IMR-90 (cell line): ENCODE measurements around the gene DPEP2NB. TPM values are rescaled to one million over a fixed set of nuclear protein-coding genes. Genes with fewer than 3 reads are reported as not detected.

Experiments used
- ATAC-seq: fragments of 200-7000 bp; cut with Tn5 transposase; 2 replicates; pipeline ENCODE4 v1.9.1; 2020; ENCODE audit warnings: low read depth, mild to moderate bottlenecking, moderate library complexity
- BruUV-seq: library from RNA; stranded (reverse); fragments of 400-500 nt; replicated peaks from 2 replicates; lab custom pipeline; 2021; lab: Mats Ljungman, UMichigan
- CTCF ChIA-PET: fragments of 300-600 bp; formaldehyde crosslinking; extraction: SDS; loops from one replicate; lab custom pipeline; 2021; ENCODE audit warnings: antibody characterized with exemption; lab: Yijun Ruan, JAX
- POLR2A ChIA-PET: fragments of 300-600 bp; sonication (Branson Sonifier 250); formaldehyde crosslinking; loops from one replicate; lab custom pipeline; 2022; ENCODE audit warnings: antibody characterized with exemption; ENCODE audit not compliant: unreplicated experiment; lab: Charles Lee
- DNase-seq: peaks from one replicate; pipeline ENCODE4 v3.0.0; 2013
- H2AFZ ChIP-seq: replicated peaks from 2 replicates; pipeline ENCODE3; 2013; ENCODE audit warnings: low read length, mild to moderate bottlenecking; ENCODE audit not compliant: poor library complexity
- H2AK5ac ChIP-seq: 2 replicates; pipeline ENCODE4 v1.6.1; 2013; ENCODE audit warnings: low read depth, low read length, inconsistent platforms
- H2AK9ac ChIP-seq: replicated peaks from 2 replicates; pipeline ENCODE3; 2013; ENCODE audit warnings: mild to moderate bottlenecking, low read depth, low read length, moderate library complexity; ENCODE audit not compliant: poor library complexity
- H2BK120ac ChIP-seq: 2 replicates; pipeline ENCODE4 v1.6.1; 2013; ENCODE audit warnings: low read depth, low read length, inconsistent platforms
- H2BK15ac ChIP-seq: 3 replicates; pipeline ENCODE4 v1.6.1; 2013; ENCODE audit warnings: low read depth, low read length, inconsistent platforms
- H2BK20ac ChIP-seq: 2 replicates; pipeline ENCODE4 v1.6.1; 2013; ENCODE audit warnings: low read depth, mild to moderate bottlenecking, inconsistent platforms, low read length, moderate library complexity
- H2BK5ac ChIP-seq: 2 replicates; pipeline ENCODE4 v1.6.1; 2013; ENCODE audit warnings: mild to moderate bottlenecking, low read depth, low read length, inconsistent platforms; ENCODE audit not compliant: poor library complexity, severe bottlenecking
- H3K14ac ChIP-seq: replicated peaks from 2 replicates; pipeline ENCODE4 v1.6.1; 2013; ENCODE audit warnings: low read depth, low read length, inconsistent platforms
- H3K18ac ChIP-seq: 2 replicates; pipeline ENCODE4 v1.6.1; 2013; ENCODE audit warnings: low read depth, low read length, control low read depth
- H3K23ac ChIP-seq: 2 replicates; pipeline ENCODE4 v1.6.1; 2013; ENCODE audit warnings: low read depth, low read length, inconsistent platforms
- H3K27ac ChIP-seq: 2 replicates; pipeline ENCODE4 v1.5.1; 2013; ENCODE audit warnings: mild to moderate bottlenecking, control low read depth, low read length; ENCODE audit not compliant: insufficient read depth
- H3K27me3 ChIP-seq: 2 replicates; pipeline ENCODE4 v1.6.1; 2013; ENCODE audit warnings: low read length; ENCODE audit not compliant: control insufficient read depth, insufficient read depth
- H3K36me3 ChIP-seq: 2 replicates; pipeline ENCODE4 v1.6.1; 2013; ENCODE audit warnings: low read length, mixed read lengths; ENCODE audit not compliant: control insufficient read depth, insufficient read depth
- H3K4ac ChIP-seq: 2 replicates; pipeline ENCODE4 v1.6.1; 2013; ENCODE audit warnings: low read depth, low read length, inconsistent platforms
- H3K4me1 ChIP-seq: 2 replicates; pipeline ENCODE4 v1.6.1; 2013; ENCODE audit warnings: low read length, mixed read lengths; ENCODE audit not compliant: control insufficient read depth, insufficient read depth
- H3K4me2 ChIP-seq: 2 replicates; pipeline ENCODE4 v1.6.1; 2013; ENCODE audit warnings: low read depth, mild to moderate bottlenecking, control low read depth, low read length, moderate library complexity
- H3K4me3 ChIP-seq: 2 replicates; pipeline ENCODE4 v1.5.1; 2013; ENCODE audit warnings: low read depth, mild to moderate bottlenecking, control low read depth, low read length, moderate library complexity; ENCODE audit not compliant: insufficient read depth
- H3K56ac ChIP-seq: 2 replicates; pipeline ENCODE4 v1.6.1; 2013; ENCODE audit warnings: low read length, inconsistent platforms; ENCODE audit not compliant: insufficient read depth; ENCODE audit errors: extremely low read depth
- H3K79me1 ChIP-seq, 2 experiments: 2 replicates each; pipeline ENCODE4 v1.6.1; 2013; ENCODE audit warnings: low read length in 2 of 2, inconsistent platforms in 1 of 2, low read depth in 1 of 2
- H3K9ac ChIP-seq: 2 replicates; pipeline ENCODE4 v1.6.1; 2013; ENCODE audit warnings: low read depth, low read length, control low read depth
- H3K9me1 ChIP-seq: 2 replicates; pipeline ENCODE4 v1.6.1; 2013; ENCODE audit warnings: low read length, inconsistent platforms; ENCODE audit not compliant: insufficient read depth
- H3K9me3 ChIP-seq: 2 replicates; pipeline ENCODE4 v1.6.1; 2013; ENCODE audit warnings: low read length; ENCODE audit not compliant: control insufficient read depth, insufficient read depth
- H4K20me1 ChIP-seq: 2 replicates; pipeline ENCODE4 v1.6.1; 2013; ENCODE audit warnings: low read length, inconsistent platforms; ENCODE audit not compliant: insufficient read depth
- H4K5ac ChIP-seq: 2 replicates; pipeline ENCODE4 v1.6.1; 2013; ENCODE audit warnings: mild to moderate bottlenecking, low read depth, low read length, control low read depth
- H4K8ac ChIP-seq, 2 experiments: 2 replicates each; pipeline ENCODE4 v1.6.1; 2013; ENCODE audit warnings: low read depth in 2 of 2, low read length in 2 of 2, control low read depth in 1 of 2, inconsistent platforms in 1 of 2
- H4K91ac ChIP-seq: 2 replicates; pipeline ENCODE4 v1.6.1; 2013; ENCODE audit warnings: low read depth, low read length, inconsistent platforms; ENCODE audit not compliant: insufficient read depth
- ELK1 ChIP-seq: fragments of 150-350 bp; IDR thresholded peaks from 2 replicates; pipeline ENCODE4 v1.6.1; 2016; ENCODE audit warnings: low read depth, mild to moderate bottlenecking, low read length, moderate library complexity, borderline replicate concordance
- SMC3 ChIP-seq: fragments of 150-350 bp; IDR thresholded peaks from 2 replicates; pipeline ENCODE4 v1.6.1; 2016; ENCODE audit warnings: low read depth, mild to moderate bottlenecking, antibody characterized with exemption, low read length, moderate library complexity
- USF2 ChIP-seq: fragments of 150-350 bp; IDR thresholded peaks from 2 replicates; pipeline ENCODE4 v1.6.1; 2017; ENCODE audit warnings: mild to moderate bottlenecking, antibody characterized with exemption, low read length, low read depth
- WGBS, 2 experiments: methylation state at CpG; one replicate each; pipeline versions ENCODE4 v1.1.5 to v1.1.7; 2013; ENCODE audit warnings: missing lambda C conversion rate in 2 of 2; ENCODE audit not compliant: insufficient read length in 1 of 2; ENCODE audit errors: extremely low coverage in 2 of 2; 5-methylcytosine and 5-hydroxymethylcytosine counted together
- dilution Hi-C: fragments of 300-500 bp; cut with HindIII; formaldehyde crosslinking; loops from one replicate; pipeline ENCODE4 v1.14.3; 2018; ENCODE audit warnings: low sequenced_read_pairs; ENCODE audit not compliant: unreplicated experiment
- in situ Hi-C: fragments of 300-500 bp; cut with MboI; formaldehyde crosslinking; loops from 3 replicates; pipeline ENCODE4 v1.14.3; 2019; ENCODE audit warnings: low sequenced_read_pairs, inconsistent platforms, mixed read lengths
- intact Hi-C: fragments of 100-400 bp; cut with micrococcal nuclease; formaldehyde crosslinking; loops from 2 replicates; pipeline ENCODE4 v1.10.0; 2022
- polyA plus RNA-seq, 3 experiments: library from polyadenylated mRNA; depleted of rRNA; stranded (reverse); fragments of >200 nt; gene quantifications; 2 replicates each; pipeline ENCODE4 v1.2.3, GENCODE V29; 2012; ENCODE audit warnings: low replicate concordance in 1 of 3
- total RNA-seq: library from RNA; depleted of rRNA; stranded (reverse); fragments of >200 nt; gene quantifications from 2 replicates; pipeline ENCODE4 v1.2.3, GENCODE V29; 2012

DPEP2NB gene
- total and polyA plus RNA-seq, 2 of the 4 experiments (the other 2 are of a cell fraction), result not detected

- Histone ChIP-seq H3K14ac (no peak overlapping the region), H3K9ac (no peak overlapping the region), H3K23ac (no peak overlapping the region), H3K4me1 (no peaks in the 10 kb centered on the region), H3K4ac (no peak overlapping the region), H2BK20ac (no peak overlapping the region), H4K8ac (no peak overlapping the region), H4K91ac (no peak overlapping the region), H2AK5ac (no peak overlapping the region), H3K9me3 (no peaks in the 10 kb centered on the region), H3K56ac (no peak overlapping the region), H3K4me3 (no peak overlapping the region), H4K5ac (no peak overlapping the region), H3K4me2 (no peak overlapping the region), H3K18ac (no peak overlapping the region), H2BK5ac (no peak overlapping the region), H3K27ac (no peak overlapping the region), H2AFZ (no peak overlapping the region), H3K36me3 (no peaks in the 10 kb centered on the region), H2BK120ac (no peak overlapping the region), H3K27me3 (peaks cover 15% of the 10 kb centered on the region), H4K20me1 (no peaks in the 10 kb centered on the region), H2BK15ac (no peak overlapping the region), H3K79me1 (no peaks in the 10 kb centered on the region), H2AK9ac (no peak overlapping the region), H3K9me1 (no peaks in the 10 kb centered on the region)
- ChIA-PET POLR2A (no interaction called here), CTCF (no interaction called here)
- no peak for ATAC-seq
- no TSS peak for BruUV-seq
- 22% methylated on average over 3 of the region's 9 CpGs; no CpG with 5 or more reads in 1 of the 2 experiments for WGBS, 2 experiments
- TF ChIP-seq SMC3 (no peak), ELK1 (no peak), USF2 (no peak)
- DNase-seq, result no peak
- dilution Hi-C loops, result no loop called here
- intact Hi-C loops, result no loop called here
- in situ Hi-C loops, result no loop called here
Measured at GRCh38 chr16:68009157-68009735, 6.5 kb downstream of the DPEP2NB start.
